Astrocyte of the cerebellum (primary cell): ENCODE results near the gene TRAF7.
"Not testable (repeated sequence)": the region's sequence is repeated elsewhere in the genome, so short reads cannot be mapped to it uniquely, and the experiment has no call there.

Source experiments
- DNase-seq: peaks from one replicate; pipeline ENCODE4 v3.0.0-alpha.2; 2011; ENCODE audit warnings: low read depth
- H3K4me3 ChIP-seq: 2 replicates; pipeline ENCODE4 v1.5.1; 2011; ENCODE audit warnings: mild to moderate bottlenecking, low read depth, low read length, moderate library complexity
- CTCF ChIP-seq: IDR thresholded peaks from 2 replicates; pipeline ENCODE4 v1.5.1; 2012; ENCODE audit warnings: low read length, low read depth, moderate library complexity, mild to moderate bottlenecking; ENCODE audit errors: missing control alignments
- in situ Hi-C: cut with HindIII; loops from 2 replicates; pipeline ENCODE4 v1.10.0; 2017; ENCODE audit warnings: low sequenced_read_pairs

The TRAF7 gene

GRCh38 chr16:2200313-2200712 is 44.7 kb downstream of the TRAF7 start:
- in situ Hi-C loops = no loop called here
- H3K4me3 ChIP-seq = no peak overlapping the region
- TF ChIP-seq CTCF = no peak

GRCh38 chr16:2203119-2203688 is 47.6 kb downstream of the TRAF7 start:
- DNase-seq, in situ Hi-C loops, H3K4me3 ChIP-seq: not testable (repeated sequence)

More at GRCh38 chr16:2200313-2200712, 44.7 kb downstream of the TRAF7 start:
- no peak for DNase-seq

- in situ Hi-C loops = no loop called here
Measured at GRCh38 chr16:2204416-2205103, 49.0 kb downstream of the TRAF7 start.

GRCh38 chr16:2205104-2205966 is 49.8 kb downstream of the TRAF7 start, which contains the start of gene MLST8:
MLST8 (plus strand) TSS chr16:2205454; CDS start chr16:2206086, 632 bp downstream.
- peak; percentile 59 for DNase-seq
- peak; percentile 10 for TF ChIP-seq CTCF
- in situ Hi-C loops = no loop called here
- H3K4me3 ChIP-seq = peak within 1 kb of the TSS; percentile 67

More at GRCh38 chr16:2204416-2205103, 49.0 kb downstream of the TRAF7 start:
- H3K4me3 ChIP-seq = peak overlapping the region; percentile 67
- no peak for DNase-seq
- TF ChIP-seq CTCF = no peak

- peak overlapping the region; percentile 67 for H3K4me3 ChIP-seq
- in situ Hi-C loops = no loop called here
- TF ChIP-seq CTCF = no peak
- no peak for DNase-seq
Measured at GRCh38 chr16:2205967-2206313, 50.4 kb downstream of the TRAF7 start.

GRCh38 chr16:2206420-2206779 is 50.8 kb downstream of the TRAF7 start:
- DNase-seq = no peak
- TF ChIP-seq CTCF = no peak
- in situ Hi-C loops = no loop called here
- peak overlapping the region; percentile 67 for H3K4me3 ChIP-seq
